ENCODE measurements around the gene MYO1C.

Gene MYO1C

GRCh38 chr17:1506649-1507267 lies 14.3 kb upstream of the MYO1C start:
- DNase-seq: peak in 1 of 4 experiments; percentile 2

- peak in 1 of 4 experiments; percentile 2 for DNase-seq
Measured at GRCh38 chr17:1505586-1505985, 13.1 kb upstream of the MYO1C start.

GRCh38 chr17:1504866-1505265 lies 12.4 kb upstream of the MYO1C start:
- DNase-seq: peak in 1 of 4 experiments; percentile 2

GRCh38 chr17:1503699-1504098 lies 11.2 kb upstream of the MYO1C start:
- no peak for DNase-seq

GRCh38 chr17:1498869-1499268 lies 6.4 kb upstream of the MYO1C start:
- DNase-seq: peak; percentile 58 to 80 (median 78)

GRCh38 chr17:1498233-1498632 lies 5.7 kb upstream of the MYO1C start:
- no peak for DNase-seq

GRCh38 chr17:1497831-1498230 lies 5.3 kb upstream of the MYO1C start:
- no peak for DNase-seq

GRCh38 chr17:1496869-1497268 lies 4.4 kb upstream of the MYO1C start:
- DNase-seq: no peak

- no peak for DNase-seq
Measured at GRCh38 chr17:1495265-1495989, 2.9 kb upstream of the MYO1C start.

GRCh38 chr17:1494736-1495253 lies 2.3 kb upstream of the MYO1C start:
- no peak for DNase-seq

GRCh38 chr17:1494203-1494602 lies 1.7 kb upstream of the MYO1C start:
- no peak for DNase-seq

GRCh38 chr17:1493291-1493980 lies 950 bp upstream of the MYO1C start:
- DNase-seq: peak; percentile 76 to 84 (median 84)

GRCh38 chr17:1491443-1492248 lies 840 bp downstream of the MYO1C start:
- peak; percentile 66 to 92 (median 80) for DNase-seq

- peak; percentile 50 to 86 (median 72) for DNase-seq
Measured at GRCh38 chr17:1490643-1491442, 1.6 kb downstream of the MYO1C start.

GRCh38 chr17:1488826-1489270 lies 3.6 kb downstream of the MYO1C start:
- no peak for DNase-seq

GRCh38 chr17:1487939-1488825 lies 4.3 kb downstream of the MYO1C start:
- DNase-seq: peak; percentile 76 to 93 (median 85)

- peak; percentile 50 to 81 (median 62) for DNase-seq
Measured at GRCh38 chr17:1486802-1487695, 5.4 kb downstream of the MYO1C start.

GRCh38 chr17:1485423-1486376 lies 6.8 kb downstream of the MYO1C start:
- peak; percentile 55 to 81 (median 64) for DNase-seq

All from suppressor macrophage (primary cell).